Measurements from ENCODE around the gene HDAC4.

HDAC4 gene

DNA sequence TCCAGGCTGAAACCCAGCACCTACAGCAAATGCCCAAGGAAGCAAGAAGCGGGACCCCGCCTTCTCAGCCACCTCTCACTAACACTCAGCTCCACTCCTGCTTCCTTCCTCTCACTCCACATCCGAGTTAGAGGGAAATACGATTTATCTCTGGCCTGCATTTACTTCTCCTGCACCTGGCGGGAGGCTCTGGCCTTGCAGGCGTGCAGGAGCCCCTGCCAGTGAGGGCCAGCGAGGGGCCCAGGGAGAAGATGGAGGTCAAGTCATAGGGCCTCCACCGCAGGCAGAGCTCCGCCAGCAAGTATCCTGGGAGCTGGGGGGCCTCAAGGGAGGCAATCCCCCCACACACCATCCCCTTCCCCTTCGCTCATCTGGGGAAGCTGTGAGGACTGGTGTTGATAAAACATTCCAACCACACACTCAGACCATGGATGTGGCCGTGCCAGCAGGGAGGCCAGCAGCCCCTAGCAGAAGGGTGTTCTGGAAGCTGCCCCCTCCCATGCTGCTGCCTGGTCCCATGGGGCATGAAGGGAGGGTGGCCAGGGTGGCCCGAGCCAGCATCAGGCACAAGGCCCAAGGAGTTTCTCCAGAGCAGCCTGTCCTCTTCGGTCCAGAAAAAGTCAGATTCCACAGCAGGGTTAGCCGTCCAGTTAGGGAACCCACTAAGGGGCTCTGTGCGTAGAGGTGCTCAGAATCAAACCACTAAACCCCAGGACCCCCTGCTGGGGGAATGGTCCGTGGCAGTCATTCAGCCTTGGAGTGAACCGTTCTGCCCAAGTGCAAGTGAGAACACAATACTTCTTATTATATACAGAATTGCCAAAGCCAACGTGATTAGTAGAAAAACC lies 91.2 kb downstream of the HDAC4 start:
- no peak for TF ChIP-seq CTCF (conservative IDR thresholded peaks at IDR 0.05; ENCODE audit: low read depth, low read length)
- no peak for DNase-seq (ENCODE audit: low read depth)
- peak overlapping the region; percentile 19 for H3K4me3 ChIP-seq (ENCODE audit: low read length)

DNA sequence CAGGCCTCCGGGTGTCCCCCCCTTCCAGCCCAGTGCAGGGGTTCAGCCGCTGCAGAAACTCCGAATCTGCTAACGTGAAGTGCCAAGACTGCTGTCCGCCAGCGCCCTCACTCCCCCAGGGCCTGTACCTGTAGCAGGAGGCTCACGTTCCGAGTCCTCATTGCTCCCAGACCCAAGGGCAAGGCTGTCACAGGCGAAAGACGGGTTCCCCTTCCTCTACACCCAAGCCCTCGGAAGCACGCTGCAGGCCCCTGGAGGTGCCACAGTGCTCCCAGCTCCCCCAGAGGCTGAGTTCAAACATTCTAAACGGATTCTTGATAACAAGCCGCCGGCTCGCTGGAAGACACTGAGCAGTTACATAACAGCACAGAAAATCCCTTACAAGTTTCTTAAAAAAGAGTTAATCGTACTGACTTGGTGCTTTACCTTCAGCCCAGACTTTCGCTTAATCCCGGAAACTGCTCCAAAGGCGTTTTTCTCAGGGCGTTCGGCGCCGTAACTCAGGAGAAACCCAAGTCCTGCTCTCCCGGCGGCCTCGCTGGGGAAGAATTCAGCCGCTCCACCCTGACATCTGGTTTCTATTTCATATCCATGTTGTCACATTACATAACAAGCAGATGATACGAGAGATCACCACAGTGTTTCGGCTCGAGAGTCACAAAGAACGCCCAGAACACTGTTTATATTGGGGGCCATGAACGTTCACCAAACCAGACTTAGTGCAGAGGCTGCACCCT lies 92.0 kb downstream of the HDAC4 start:
- no peak for TF ChIP-seq CTCF (conservative IDR thresholded peaks at IDR 0.05; ENCODE audit: low read depth, low read length)
- DNase-seq (ENCODE audit: low read depth) = no peak
- peak overlapping the region; percentile 19 for H3K4me3 ChIP-seq (ENCODE audit: low read length)

DNA sequence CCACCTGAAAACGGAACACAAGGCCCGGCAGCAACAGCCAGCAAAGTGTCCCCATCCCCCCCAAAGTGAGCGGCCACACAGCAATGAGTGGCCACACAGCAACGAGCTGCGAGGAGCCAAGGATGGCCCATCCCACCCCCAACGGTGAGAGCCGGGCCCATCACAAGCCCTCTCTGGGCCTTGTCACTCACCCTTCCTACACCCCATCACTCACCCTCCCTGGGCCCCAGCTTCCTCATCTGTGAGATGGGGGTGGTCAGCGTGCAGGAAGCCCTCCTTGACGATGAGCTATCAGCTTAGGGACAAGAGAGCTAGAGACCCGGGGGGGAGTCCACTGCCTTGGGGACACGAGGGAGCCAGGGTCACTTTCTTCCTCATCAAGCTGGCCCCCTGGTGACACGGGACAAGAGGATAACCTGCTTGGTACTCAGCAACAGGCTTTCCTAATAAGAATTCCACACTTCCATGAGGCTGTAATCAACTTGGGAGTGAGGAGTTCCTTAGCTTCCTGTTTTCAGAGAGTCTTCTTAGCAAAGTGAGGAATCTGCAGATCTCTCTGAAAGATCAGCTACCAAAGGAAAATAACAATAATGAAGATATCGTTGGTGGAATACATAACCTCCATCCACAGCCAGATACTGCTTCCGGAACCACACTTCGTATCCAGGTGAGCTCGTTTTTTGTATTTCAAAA lies 92.8 kb downstream of the HDAC4 start:
- DNase-seq (ENCODE audit: low read depth) = no peak
- no peak overlapping the region for H3K4me3 ChIP-seq (ENCODE audit: low read length)
- TF ChIP-seq CTCF (conservative IDR thresholded peaks at IDR 0.05; ENCODE audit: low read depth, low read length) = no peak

GRCh38 chr2:239307221-239307569 lies 93.6 kb downstream of the HDAC4 start:
- no peak for TF ChIP-seq CTCF (conservative IDR thresholded peaks at IDR 0.05; ENCODE audit: low read depth, low read length)
- DNase-seq (ENCODE audit: low read depth) = no peak
- no peak overlapping the region for H3K4me3 ChIP-seq (ENCODE audit: low read length)

DNA sequence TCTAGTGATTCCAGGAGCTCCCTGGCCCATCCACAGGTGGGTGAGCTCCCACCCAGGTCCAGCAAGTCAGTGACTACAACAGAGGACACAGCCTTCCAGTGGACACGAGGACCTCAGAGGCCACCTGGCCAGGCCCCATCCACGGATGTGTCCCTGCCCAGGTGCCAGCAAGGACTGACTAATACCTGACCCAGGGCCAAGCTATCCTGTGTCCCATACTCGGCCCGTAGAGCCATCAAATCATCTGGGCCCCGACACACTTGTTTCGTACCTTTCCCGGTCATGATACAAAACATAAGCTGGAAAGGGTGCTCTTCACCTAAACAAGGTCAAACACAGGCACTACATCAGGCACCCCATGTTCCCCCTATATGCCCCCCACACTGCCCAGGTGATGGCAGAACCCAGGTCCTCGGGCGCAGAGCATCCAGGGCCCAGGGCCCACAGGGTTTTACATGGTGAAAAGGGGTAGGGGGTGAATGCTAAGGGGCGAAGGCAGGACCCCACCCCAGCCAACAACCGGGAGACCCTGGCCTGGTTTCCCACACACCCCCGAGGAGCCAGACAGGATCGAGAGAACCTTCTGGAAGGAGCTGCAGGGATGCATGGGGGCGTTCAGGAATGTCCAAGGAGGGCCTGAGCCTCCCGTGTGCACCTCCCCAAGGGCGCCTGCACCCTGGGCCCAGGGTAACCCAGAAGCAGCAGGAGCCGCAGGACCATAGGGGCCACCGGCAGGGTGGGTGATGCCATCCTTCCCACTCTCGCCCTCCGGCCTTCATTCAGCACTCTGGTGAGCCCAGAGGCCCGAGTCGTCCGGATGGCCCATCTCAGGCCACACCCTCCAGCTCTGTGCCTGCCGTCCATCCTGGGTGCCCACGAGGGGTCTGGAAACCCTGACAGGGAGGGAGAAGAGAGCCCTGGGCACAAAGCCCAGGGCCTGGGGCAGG lies 94.3 kb downstream of the HDAC4 start:
- no peak overlapping the region for H3K4me3 ChIP-seq (ENCODE audit: low read length)

More for the DNA sequence above, 94.3 kb downstream of the HDAC4 start:
- no peak for TF ChIP-seq CTCF (conservative IDR thresholded peaks at IDR 0.05; ENCODE audit: low read depth, low read length)
- no peak for DNase-seq (ENCODE audit: low read depth)

All from retinal pigment epithelial cell (primary cell).